ENCODE measurements around the gene AJAP1. TPM values are rescaled to one million over a fixed set of nuclear protein-coding genes. Genes with fewer than 3 reads are reported as not detected.

The AJAP1 gene
- total and polyA plus RNA-seq, 2 donors (not counting 1 experiment from before 2014, with no cell fraction given) = not detected

DNA sequence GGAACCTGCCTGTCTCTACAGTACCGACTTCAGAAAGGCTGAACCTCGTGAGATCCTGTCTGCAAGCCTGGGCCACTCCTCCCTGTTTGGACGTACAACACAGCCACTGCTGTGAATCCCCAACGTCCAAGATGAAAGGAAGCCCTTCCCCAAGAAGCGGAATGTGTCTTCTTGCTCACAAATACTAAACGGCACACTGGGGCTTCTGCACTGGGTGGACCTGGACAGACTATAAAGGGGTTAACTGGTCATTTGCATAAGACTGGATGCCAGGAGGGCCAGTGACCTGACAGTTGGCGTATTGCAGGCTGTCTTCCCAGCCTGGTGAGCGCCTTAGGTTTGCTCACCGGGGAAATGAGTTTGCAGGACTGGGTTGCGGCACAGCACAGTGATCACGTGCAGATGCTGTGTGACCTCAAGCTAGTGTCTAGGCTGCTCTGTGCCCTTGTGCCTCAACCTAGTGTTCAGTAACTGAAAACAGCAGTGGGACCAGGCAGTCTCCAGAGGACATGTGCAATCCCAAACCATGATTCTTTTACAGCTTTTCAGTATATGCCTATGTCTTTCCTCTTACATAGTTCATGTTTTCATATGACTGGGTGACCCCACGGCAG is 19.5 kb upstream of the AJAP1 start:
- no peak overlapping the region for H3K4me3 Mint-ChIP-seq
- ChIA-PET POLR2A (no interaction called here), CTCF (no interaction called here)
- no peaks in the 10 kb centered on the region for H3K9me3 Mint-ChIP-seq (ENCODE audit: insufficient read depth)
- peaks cover 9% of the 10 kb centered on the region for H3K27me3 Mint-ChIP-seq
- H3K27ac ChIP-seq (ENCODE audit: low read length in 2 of 2) = no peak overlapping the region
- TF ChIP-seq, protein P1, sequence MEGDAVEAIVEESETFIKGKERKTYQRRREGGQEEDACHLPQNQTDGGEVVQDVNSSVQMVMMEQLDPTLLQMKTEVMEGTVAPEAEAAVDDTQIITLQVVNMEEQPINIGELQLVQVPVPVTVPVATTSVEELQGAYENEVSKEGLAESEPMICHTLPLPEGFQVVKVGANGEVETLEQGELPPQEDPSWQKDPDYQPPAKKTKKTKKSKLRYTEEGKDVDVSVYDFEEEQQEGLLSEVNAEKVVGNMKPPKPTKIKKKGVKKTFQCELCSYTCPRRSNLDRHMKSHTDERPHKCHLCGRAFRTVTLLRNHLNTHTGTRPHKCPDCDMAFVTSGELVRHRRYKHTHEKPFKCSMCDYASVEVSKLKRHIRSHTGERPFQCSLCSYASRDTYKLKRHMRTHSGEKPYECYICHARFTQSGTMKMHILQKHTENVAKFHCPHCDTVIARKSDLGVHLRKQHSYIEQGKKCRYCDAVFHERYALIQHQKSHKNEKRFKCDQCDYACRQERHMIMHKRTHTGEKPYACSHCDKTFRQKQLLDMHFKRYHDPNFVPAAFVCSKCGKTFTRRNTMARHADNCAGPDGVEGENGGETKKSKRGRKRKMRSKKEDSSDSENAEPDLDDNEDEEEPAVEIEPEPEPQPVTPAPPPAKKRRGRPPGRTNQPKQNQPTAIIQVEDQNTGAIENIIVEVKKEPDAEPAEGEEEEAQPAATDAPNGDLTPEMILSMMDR (IDR thresholded peaks at IDR 0.05) = no peak
- TF ChIP-seq EZH2 (IDR thresholded peaks at IDR 0.05; ENCODE audit: borderline replicate concordance, insufficient read depth, low read depth, low read length, poor library complexity, severe bottlenecking) = no peak
- H2AFZ ChIP-seq (ENCODE audit: insufficient read depth, low read depth, low read length, poor library complexity, severe bottlenecking) = no peak overlapping the region
- H3K4me2 ChIP-seq (replicated peaks; ENCODE audit: low read depth, low read length, poor library complexity, severe bottlenecking) = no peak overlapping the region
- peaks cover 0 to 3% (median 0%) of the 10 kb centered on the region in 3 donors for H3K9me3 ChIP-seq (ENCODE audit: control extremely low read depth in 1 of 3, control insufficient read depth in 2 of 3, insufficient read depth in 1 of 3, low read length in 2 of 3)
- no peak overlapping the region for H3K4me3 ChIP-seq (ENCODE audit: control extremely low read depth in 1 of 5, extremely low read depth in 1 of 5, insufficient read depth in 1 of 5, low read depth in 2 of 5, low read length in 4 of 5)
- WGBS (ENCODE audit: insufficient coverage) = 83% methylated on average over 11 of the region's 12 CpGs
- intact Hi-C loops (cut with micrococcal nuclease) = no loop called here
- no peak for DNase-seq
- H3K79me2 ChIP-seq (ENCODE audit: control insufficient read depth, insufficient read depth, low read length) = no peaks in the 10 kb centered on the region
- no peak overlapping the region for H3K27ac Mint-ChIP-seq
- H3K4me1 Mint-ChIP-seq = peaks cover 4% of the 10 kb centered on the region
- H3K27me3 ChIP-seq (replicated peaks in 1 of 4; ENCODE audit: control extremely low read depth in 1 of 4, control insufficient read depth in 3 of 4, insufficient read depth in 4 of 4, low read length in 3 of 4) = no peaks in the 10 kb centered on the region
- H4K20me1 ChIP-seq (ENCODE audit: control insufficient read depth, insufficient read depth, low read length, poor library complexity, severe bottlenecking) = no peaks in the 10 kb centered on the region
- no peak for ATAC-seq (ENCODE audit: low read depth)
- no peaks in the 10 kb centered on the region for H3K4me1 ChIP-seq (ENCODE audit: control insufficient read depth in 2 of 2, insufficient read depth in 2 of 2, low read length in 2 of 2)
- no peak overlapping the region for H3K9ac ChIP-seq (ENCODE audit: low read length)
- no peaks in the 10 kb centered on the region for H3K36me3 ChIP-seq (replicated peaks in 1 of 2; ENCODE audit: control extremely low read depth in 1 of 2, control insufficient read depth in 1 of 2, extremely low read depth in 1 of 2, insufficient read depth in 2 of 2, low read length in 1 of 2)

DNA sequence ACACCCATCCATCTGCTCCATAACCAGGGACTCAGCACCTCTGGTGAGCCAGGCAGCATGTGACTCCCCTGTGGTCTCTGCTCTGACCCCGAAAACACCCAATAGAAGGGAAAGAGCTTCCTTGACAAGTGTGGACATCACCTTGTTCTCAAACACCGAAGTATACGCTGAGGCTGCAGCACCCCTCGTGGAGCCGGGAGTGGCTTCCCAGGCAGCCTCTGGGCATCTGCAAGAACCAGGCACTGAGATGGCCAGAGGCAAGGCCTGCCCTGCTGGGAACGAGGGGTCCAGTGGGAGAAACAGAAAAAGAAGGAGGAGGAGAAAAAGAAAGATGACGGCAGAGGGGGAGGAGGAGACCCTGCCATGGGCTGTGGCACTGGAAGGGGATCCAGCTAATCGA is 18.2 kb upstream of the AJAP1 start:
- H3K4me3 ChIP-seq (ENCODE audit: control extremely low read depth in 1 of 5, extremely low read depth in 1 of 5, insufficient read depth in 1 of 5, low read depth in 2 of 5, low read length in 4 of 5) = no peak overlapping the region
- no peaks in the 10 kb centered on the region for H3K36me3 ChIP-seq (replicated peaks in 1 of 2; ENCODE audit: control extremely low read depth in 1 of 2, control insufficient read depth in 1 of 2, extremely low read depth in 1 of 2, insufficient read depth in 2 of 2, low read length in 1 of 2)
- H4K20me1 ChIP-seq (ENCODE audit: control insufficient read depth, insufficient read depth, low read length, poor library complexity, severe bottlenecking) = no peaks in the 10 kb centered on the region
- Mint-ChIP-seq H3K4me1 (peaks cover 4% of the 10 kb centered on the region), H3K9me3 (ENCODE audit: insufficient read depth) (no peaks in the 10 kb centered on the region), H3K4me3 (no peak overlapping the region), H3K27me3 (peaks cover 9% of the 10 kb centered on the region), H3K27ac (no peak overlapping the region)
- ATAC-seq (ENCODE audit: low read depth) = no peak
- no peak overlapping the region for H2AFZ ChIP-seq (ENCODE audit: insufficient read depth, low read depth, low read length, poor library complexity, severe bottlenecking)
- H3K27me3 ChIP-seq (replicated peaks in 1 of 4; ENCODE audit: control extremely low read depth in 1 of 4, control insufficient read depth in 3 of 4, insufficient read depth in 4 of 4, low read length in 3 of 4) = no peaks in the 10 kb centered on the region
- no peaks in the 10 kb centered on the region for H3K4me1 ChIP-seq (ENCODE audit: control insufficient read depth in 2 of 2, insufficient read depth in 2 of 2, low read length in 2 of 2)
- intact Hi-C loops (cut with micrococcal nuclease) = no loop called here
- 96% methylated on average over 8 of the region's 8 CpGs for WGBS (ENCODE audit: insufficient coverage)
- ChIA-PET POLR2A (no interaction called here), CTCF (no interaction called here)
- no peak overlapping the region for H3K27ac ChIP-seq (ENCODE audit: low read length in 2 of 2)
- DNase-seq = no peak
- H3K9ac ChIP-seq (ENCODE audit: low read length) = no peak overlapping the region
- no peaks in the 10 kb centered on the region for H3K79me2 ChIP-seq (ENCODE audit: control insufficient read depth, insufficient read depth, low read length)
- H3K9me3 ChIP-seq (ENCODE audit: control extremely low read depth in 1 of 3, control insufficient read depth in 2 of 3, insufficient read depth in 1 of 3, low read length in 2 of 3) = peaks cover 0 to 3% (median 0%) of the 10 kb centered on the region in 3 donors
- TF ChIP-seq EZH2 (IDR thresholded peaks at IDR 0.05; ENCODE audit: borderline replicate concordance, insufficient read depth, low read depth, low read length, poor library complexity, severe bottlenecking) = no peak
- TF ChIP-seq, protein P1 (IDR thresholded peaks at IDR 0.05) = no peak
- H3K4me2 ChIP-seq (replicated peaks; ENCODE audit: low read depth, low read length, poor library complexity, severe bottlenecking) = no peak overlapping the region

All from B cell (primary cell).